Gastroesophageal sphincter (tissue), 3 donors: ENCODE measurements around the gene SMCO2.

Experiments
- CTCF ChIP-seq, 4 experiments: fragments of 200-600 bp in 2 of 4; fragments of 450-650 bp in 2 of 4; sonication (generic) in 1 of 4; IDR thresholded peaks; one replicate each; pipeline ENCODE4 v1.5.1; 2017 to 2019; ENCODE audit warnings: antibody characterized with exemption in 4 of 4, mild to moderate bottlenecking in 2 of 4, moderate library complexity in 2 of 4
- POLR2A ChIP-seq, 2 donors: fragments of 450-650 bp; IDR thresholded peaks; one replicate each; pipeline ENCODE4 v1.6.1; 2017; ENCODE audit warnings: antibody characterized with exemption in 2 of 2, mild to moderate bottlenecking in 2 of 2, moderate library complexity in 1 of 2

- TF ChIP-seq CTCF (IDR thresholded peaks at IDR 0.05): no peak
- no peak for TF ChIP-seq POLR2A (IDR thresholded peaks at IDR 0.05)
Observed at GRCh38 chr12:27455589-27455988, 9.1 kb downstream of the SMCO2 start.
